Osteocyte (in vitro differentiated cells): ENCODE data around the gene OTUD7B. TPM values are rescaled to one million over a fixed set of nuclear protein-coding genes. Genes with fewer than 3 reads are reported as not detected.

ENCODE experiments used
- DNase-seq: peaks from one replicate; pipeline ENCODE4 v3.0.0; 2021; ENCODE audit warnings: mixed read lengths; ENCODE audit not compliant: unreplicated experiment; ENCODE audit errors: extremely low spot score
- H3K27ac Mint-ChIP-seq: one replicate; pipeline ENCODE4 v1.8.0; 2021; ENCODE audit warnings: mild to moderate bottlenecking, mixed read lengths; ENCODE audit not compliant: unreplicated experiment
- H3K27me3 Mint-ChIP-seq: one replicate; pipeline ENCODE4 v1.8.0; 2021; ENCODE audit warnings: mixed read lengths; ENCODE audit not compliant: unreplicated experiment
- H3K36me3 Mint-ChIP-seq: one replicate; pipeline ENCODE4 v1.8.0; 2021; ENCODE audit warnings: mixed read lengths; ENCODE audit not compliant: unreplicated experiment
- H3K4me1 Mint-ChIP-seq: one replicate; pipeline ENCODE4 v1.8.0; 2021; ENCODE audit warnings: mixed read lengths; ENCODE audit not compliant: unreplicated experiment
- H3K4me3 Mint-ChIP-seq: one replicate; pipeline ENCODE4 v1.8.0; 2021; ENCODE audit warnings: mild to moderate bottlenecking, moderate library complexity, mixed read lengths; ENCODE audit not compliant: unreplicated experiment
- H3K9me3 Mint-ChIP-seq: one replicate; pipeline ENCODE4 v1.8.0; 2021; ENCODE audit warnings: mixed read lengths; ENCODE audit not compliant: unreplicated experiment
- total RNA-seq: library from RNA; stranded (reverse); gene quantifications from 2 replicates; pipeline ENCODE4 v1.2.1, GENCODE V29; 2021
- TF ChIP-seq, protein P1 (sequence below): fragments of 200-600 bp; sonication (generic); IDR thresholded peaks from 2 replicates; pipeline ENCODE4 v1.5.0; 2021; ENCODE audit warnings: antibody characterized with exemption, mild to moderate bottlenecking, moderate library complexity

Gene OTUD7B
- total RNA-seq, 1 donor from 2014 or later: 25.1 TPM

DNA sequence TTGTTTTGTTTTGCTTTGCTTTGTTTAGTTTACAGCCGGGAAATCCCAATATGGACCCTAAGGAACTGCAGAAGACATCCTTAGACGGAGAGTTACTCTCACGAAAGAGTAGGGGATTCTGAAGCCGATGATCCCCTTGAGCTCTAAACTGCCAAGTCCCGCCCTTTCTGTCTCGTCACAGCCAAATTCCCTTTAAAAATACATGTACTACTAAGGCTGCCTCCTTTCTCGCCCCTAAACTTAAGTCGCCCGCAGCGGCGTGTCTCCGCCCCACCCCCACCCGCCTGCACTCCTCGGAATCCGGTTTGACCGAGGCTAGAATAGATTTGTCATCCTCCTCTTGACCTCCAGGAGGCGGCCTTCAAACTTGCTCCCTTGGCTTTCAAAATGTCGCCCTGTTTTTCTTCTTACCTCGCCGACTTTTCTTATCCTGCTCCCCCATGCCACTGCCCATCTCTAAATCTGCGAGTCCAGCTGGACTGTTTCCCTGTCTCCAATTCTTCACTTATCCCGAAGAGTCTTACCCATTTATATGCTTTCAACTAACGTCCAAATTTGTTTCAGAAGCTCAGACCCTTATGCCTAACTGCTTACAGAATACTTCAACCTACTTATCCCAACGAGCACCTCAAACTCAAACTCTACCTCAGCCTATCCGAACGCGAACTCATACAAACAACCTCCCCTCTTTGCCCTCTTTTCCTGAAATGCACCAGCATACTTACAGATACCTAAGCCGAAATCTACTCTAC lies 122.1 kb downstream of the OTUD7B start:
- no peaks in the 10 kb centered on the region for H3K9me3 Mint-ChIP-seq
- peaks cover 3% of the 10 kb centered on the region for H3K4me1 Mint-ChIP-seq
- H3K36me3 Mint-ChIP-seq: no peaks in the 10 kb centered on the region
- TF ChIP-seq, protein P1, sequence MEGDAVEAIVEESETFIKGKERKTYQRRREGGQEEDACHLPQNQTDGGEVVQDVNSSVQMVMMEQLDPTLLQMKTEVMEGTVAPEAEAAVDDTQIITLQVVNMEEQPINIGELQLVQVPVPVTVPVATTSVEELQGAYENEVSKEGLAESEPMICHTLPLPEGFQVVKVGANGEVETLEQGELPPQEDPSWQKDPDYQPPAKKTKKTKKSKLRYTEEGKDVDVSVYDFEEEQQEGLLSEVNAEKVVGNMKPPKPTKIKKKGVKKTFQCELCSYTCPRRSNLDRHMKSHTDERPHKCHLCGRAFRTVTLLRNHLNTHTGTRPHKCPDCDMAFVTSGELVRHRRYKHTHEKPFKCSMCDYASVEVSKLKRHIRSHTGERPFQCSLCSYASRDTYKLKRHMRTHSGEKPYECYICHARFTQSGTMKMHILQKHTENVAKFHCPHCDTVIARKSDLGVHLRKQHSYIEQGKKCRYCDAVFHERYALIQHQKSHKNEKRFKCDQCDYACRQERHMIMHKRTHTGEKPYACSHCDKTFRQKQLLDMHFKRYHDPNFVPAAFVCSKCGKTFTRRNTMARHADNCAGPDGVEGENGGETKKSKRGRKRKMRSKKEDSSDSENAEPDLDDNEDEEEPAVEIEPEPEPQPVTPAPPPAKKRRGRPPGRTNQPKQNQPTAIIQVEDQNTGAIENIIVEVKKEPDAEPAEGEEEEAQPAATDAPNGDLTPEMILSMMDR: peak; percentile 66
- H3K27me3 Mint-ChIP-seq: no peaks in the 10 kb centered on the region
- no peak overlapping the region for H3K27ac Mint-ChIP-seq
- peak; percentile 91 for DNase-seq
- H3K4me3 Mint-ChIP-seq: no peak overlapping the region

Other genes with a start within 250 kb of the OTUD7B start
- gene FCGR1A, start 228.0 kb downstream of the OTUD7B start, total RNA-seq: not detected in 2 replicates
- 12.9 and 13.7 TPM in 2 replicates for gene BOLA1, start 111.2 kb downstream of the OTUD7B start, total RNA-seq
- gene SV2A, start 92.9 kb downstream of the OTUD7B start, total RNA-seq: 16.7 and 16.9 TPM in 2 replicates
- 68.1 and 71.9 TPM in 2 replicates for gene SF3B4, start 82.9 kb downstream of the OTUD7B start, total RNA-seq
- 13.5 and 14.8 TPM in 2 replicates for gene MTMR11, start 73.8 kb downstream of the OTUD7B start, total RNA-seq
- gene VPS45, start 57.0 kb upstream of the OTUD7B start, total RNA-seq: 37.0 and 43.6 TPM in 2 replicates
- gene PLEKHO1, start 139.2 kb upstream of the OTUD7B start, total RNA-seq: 50.1 and 52.2 TPM in 2 replicates
- gene ANP32E, start 225.4 kb upstream of the OTUD7B start, total RNA-seq: 29.5 and 32.2 TPM in 2 replicates
- gene CA14, start 247.0 kb upstream of the OTUD7B start, total RNA-seq: not detected in 2 replicates